Endothelial cell of umbilical vein (primary cell): ENCODE results near the gene USB1. TPM values are rescaled to one million over a fixed set of nuclear protein-coding genes. Genes with fewer than 3 reads are reported as not detected.
A peak's percentile ranks its signal among the peaks of the same experiment; 100 is the strongest.

ENCODE experiments used
- BruUV-seq: library from RNA; stranded (reverse); fragments of 400-500 nt; replicated peaks from 2 replicates; lab custom pipeline; 2021; lab: Mats Ljungman, UMichigan
- CTCF ChIA-PET: fragments of 300-600, 350-600 bp; sonication (Branson Sonifier 250); formaldehyde crosslinking; loops from one replicate; lab custom pipeline; 2021; ENCODE audit warnings: antibody characterized with exemption, inconsistent platforms; lab: Charles Lee
- POLR2A ChIA-PET: fragments of 300-600, 350-600 bp; sonication (Branson Sonifier 250); formaldehyde crosslinking; loops from one replicate; lab custom pipeline; 2021; ENCODE audit warnings: antibody characterized with exemption, inconsistent platforms; lab: Charles Lee
- DNase-seq: peaks from one replicate; pipeline ENCODE4 v3.0.0-alpha.2; 2011; ENCODE audit warnings: low read depth, low spot score
- FAIRE-seq: peaks from 2 replicates; lab custom pipeline; 2011; peaks lifted over from hg19 to GRCh38; lab: Jason Lieb, UNC
- H2AFZ ChIP-seq: 2 replicates; pipeline ENCODE4 v1.6.0; 2012; ENCODE audit warnings: low read depth, low read length, control low read depth, inconsistent platforms
- H3K27ac ChIP-seq: 2 replicates; pipeline ENCODE4 v1.5.1; 2011; ENCODE audit warnings: low read depth, mild to moderate bottlenecking, control low read depth, low read length, moderate library complexity; ENCODE audit not compliant: insufficient read depth
- H3K27me3 ChIP-seq, 2 experiments: 2 replicates each; pipeline versions ENCODE4 v1.6.0 to v1.6.1; 2011; ENCODE audit warnings: low read length in 2 of 2, mixed read lengths in 1 of 2; ENCODE audit not compliant: control insufficient read depth in 2 of 2, insufficient read depth in 2 of 2
- H3K36me3 ChIP-seq, 2 experiments: 2 replicates in 1 of 2; 3 replicates in 1 of 2; pipeline ENCODE4 v1.5.1; 2011; ENCODE audit warnings: low read length in 2 of 2, mild to moderate bottlenecking in 1 of 2, moderate library complexity in 1 of 2; ENCODE audit not compliant: control insufficient read depth in 2 of 2, insufficient read depth in 2 of 2; ENCODE audit errors: extremely low read depth in 1 of 2
- H3K4me1 ChIP-seq: 3 replicates; pipeline ENCODE4 v1.5.1; 2011; ENCODE audit warnings: mild to moderate bottlenecking, low read length; ENCODE audit not compliant: control insufficient read depth, insufficient read depth; ENCODE audit errors: extremely low read depth
- H3K4me2 ChIP-seq: 2 replicates; pipeline ENCODE4 v1.6.1; 2011; ENCODE audit warnings: low read length, control low read depth, mixed read lengths; ENCODE audit not compliant: insufficient read depth
- H3K4me3 ChIP-seq, 3 experiments: fragments of 200-600 bp in 1 of 3; sonication (generic), shearing (Covaris generic) in 1 of 3; replicated peaks in 1 of 3; 2 replicates each; pipeline ENCODE4 v1.5.1; 2011 to 2016; ENCODE audit warnings: control low read depth in 3 of 3, low read length in 3 of 3, mild to moderate bottlenecking in 2 of 3, inconsistent platforms in 1 of 3, low read depth in 1 of 3, moderate library complexity in 1 of 3; ENCODE audit not compliant: insufficient read depth in 1 of 3
- H3K79me2 ChIP-seq: 2 replicates; pipeline ENCODE4 v1.6.0; 2012; ENCODE audit warnings: low read length, inconsistent platforms; ENCODE audit not compliant: control insufficient read depth, insufficient read depth
- H3K9ac ChIP-seq: replicated peaks from 2 replicates; pipeline ENCODE3; 2011; ENCODE audit warnings: low read length, control low read depth; ENCODE audit not compliant: insufficient read depth; ENCODE audit errors: extremely low read depth
- H3K9me1 ChIP-seq: replicated peaks from 3 replicates; pipeline ENCODE4 v1.6.0; 2011; ENCODE audit warnings: mild to moderate bottlenecking, low read length; ENCODE audit not compliant: control insufficient read depth, insufficient read depth; ENCODE audit errors: extremely low read depth
- H3K9me3 ChIP-seq: replicated peaks from 2 replicates; pipeline ENCODE4 v1.5.1; 2012; ENCODE audit warnings: low read length, inconsistent platforms; ENCODE audit not compliant: control insufficient read depth, insufficient read depth
- H4K20me1 ChIP-seq: replicated peaks from 2 replicates; pipeline ENCODE3; 2011; ENCODE audit warnings: mild to moderate bottlenecking, low read length; ENCODE audit not compliant: control insufficient read depth, insufficient read depth; ENCODE audit errors: extremely low read depth
- GATA2 ChIP-seq: IDR thresholded peaks from 2 replicates; pipeline ENCODE4 v1.7.0; 2011; ENCODE audit warnings: low read depth, mild to moderate bottlenecking, moderate library complexity, mixed read lengths, low read length; ENCODE audit not compliant: insufficient read length, insufficient read depth
- JUN ChIP-seq: IDR thresholded peaks from 2 replicates; pipeline ENCODE4 v1.6.1; 2011; ENCODE audit warnings: borderline replicate concordance, low read depth; ENCODE audit not compliant: insufficient read length, insufficient read depth
- MYC ChIP-seq: IDR thresholded peaks from one replicate; pipeline ENCODE4 v1.6.1; 2011; ENCODE audit warnings: mild to moderate bottlenecking, low read depth, low read length
- POLR2A ChIP-seq: IDR thresholded peaks from 2 replicates; pipeline ENCODE4 v1.6.1; 2012; ENCODE audit warnings: low read depth, mild to moderate bottlenecking, control low read depth, low read length
- dilution Hi-C: fragments of 300-500 bp; cut with MboI; formaldehyde crosslinking; loops from one replicate; pipeline ENCODE4 v1.15.0; 2019; ENCODE audit warnings: low sequenced_read_pairs; ENCODE audit not compliant: extremely low pct_ligation_motif_present
- intact Hi-C: fragments of 100-400 bp; cut with micrococcal nuclease; formaldehyde crosslinking; loops from one replicate; pipeline ENCODE4 v1.10.0; 2022
- polyA plus RNA-seq, 4 experiments: library from polyadenylated mRNA; depleted of rRNA in 3 of 4; stranded (reverse) in 3 of 4; unstranded in 1 of 4; fragments of >200 nt; gene quantifications; 2 replicates each; pipeline versions ENCODE4 v1.2.1 to v1.2.3, GENCODE V29; 2011 to 2012; ENCODE audit warnings: missing spikeins in 1 of 4
- total RNA-seq: library from RNA; stranded (reverse); gene quantifications from 2 replicates; pipeline ENCODE4 v1.2.3, GENCODE V29; 2021
- TF ChIP-seq, protein P1 (sequence below), 2 donors: IDR thresholded peaks; 1 replicate in 1 of 2; 2 replicates in 1 of 2; pipeline ENCODE4 v1.5.1; 2011; ENCODE audit warnings: low read length in 2 of 2, mild to moderate bottlenecking in 2 of 2, moderate library complexity in 2 of 2, control low read depth in 1 of 2, inconsistent platforms in 1 of 2, low read depth in 1 of 2; ENCODE audit not compliant: insufficient read depth in 1 of 2; ENCODE audit errors: extremely low read depth in 1 of 2

Gene USB1
- total and polyA plus RNA-seq, 2 donors (not counting 3 experiments of a cell fraction or from before 2014, with no cell fraction given), result 64.6 to 83.8 TPM

DNA sequence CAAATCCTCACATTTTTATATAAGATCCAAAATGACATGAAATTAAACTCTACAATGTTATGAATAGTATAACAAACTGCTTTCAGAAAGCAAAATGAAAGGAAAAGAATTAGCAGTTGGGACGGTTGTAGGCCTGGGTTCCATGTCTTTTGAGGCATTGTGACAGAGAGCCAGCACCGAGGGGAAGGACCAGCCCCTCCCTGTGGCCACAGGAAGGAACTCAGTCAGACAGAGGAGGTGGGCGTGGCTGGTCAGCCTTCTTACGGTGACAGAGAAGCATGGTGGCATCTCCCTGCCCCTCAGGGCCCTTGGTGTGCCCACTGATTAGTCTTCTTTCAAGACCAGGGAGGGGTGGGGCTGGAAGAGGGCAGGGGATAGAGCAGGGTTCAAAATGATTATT, 6.4 kb upstream of the USB1 start:
- peaks cover 17% of the 10 kb centered on the region for H3K4me1 ChIP-seq
- no peaks in the 10 kb centered on the region for H3K27me3 ChIP-seq
- DNase-seq (no peak), FAIRE-seq (peak; percentile 90)
- H3K4me3 ChIP-seq, result no peak overlapping the region
- TF ChIP-seq POLR2A (no peak), MYC (no peak)
- TF ChIP-seq, protein P1, sequence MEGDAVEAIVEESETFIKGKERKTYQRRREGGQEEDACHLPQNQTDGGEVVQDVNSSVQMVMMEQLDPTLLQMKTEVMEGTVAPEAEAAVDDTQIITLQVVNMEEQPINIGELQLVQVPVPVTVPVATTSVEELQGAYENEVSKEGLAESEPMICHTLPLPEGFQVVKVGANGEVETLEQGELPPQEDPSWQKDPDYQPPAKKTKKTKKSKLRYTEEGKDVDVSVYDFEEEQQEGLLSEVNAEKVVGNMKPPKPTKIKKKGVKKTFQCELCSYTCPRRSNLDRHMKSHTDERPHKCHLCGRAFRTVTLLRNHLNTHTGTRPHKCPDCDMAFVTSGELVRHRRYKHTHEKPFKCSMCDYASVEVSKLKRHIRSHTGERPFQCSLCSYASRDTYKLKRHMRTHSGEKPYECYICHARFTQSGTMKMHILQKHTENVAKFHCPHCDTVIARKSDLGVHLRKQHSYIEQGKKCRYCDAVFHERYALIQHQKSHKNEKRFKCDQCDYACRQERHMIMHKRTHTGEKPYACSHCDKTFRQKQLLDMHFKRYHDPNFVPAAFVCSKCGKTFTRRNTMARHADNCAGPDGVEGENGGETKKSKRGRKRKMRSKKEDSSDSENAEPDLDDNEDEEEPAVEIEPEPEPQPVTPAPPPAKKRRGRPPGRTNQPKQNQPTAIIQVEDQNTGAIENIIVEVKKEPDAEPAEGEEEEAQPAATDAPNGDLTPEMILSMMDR (IDR thresholded peaks at IDR 0.05; ENCODE audit: extremely low read depth in 1 of 2, insufficient read depth in 1 of 2, low read depth in 1 of 2, low read length in 2 of 2), result peak; percentile 19 to 49
- no peaks in the 10 kb centered on the region for H3K79me2 ChIP-seq
- no peaks in the 10 kb centered on the region for H3K9me1 ChIP-seq
- dilution Hi-C loops (no loop called here), intact Hi-C loops (no loop called here)
- H2AFZ ChIP-seq, result no peak overlapping the region
- H3K36me3 ChIP-seq, result peaks cover 0 to 16% of the 10 kb centered on the region in 2 experiments
- H4K20me1 ChIP-seq, result no peaks in the 10 kb centered on the region
- H3K9ac ChIP-seq, result no peak overlapping the region
- ChIA-PET POLR2A (no interaction called here), CTCF (no interaction called here)
- no TSS peak for BruUV-seq
- no peaks in the 10 kb centered on the region for H3K9me3 ChIP-seq
- no peak overlapping the region for H3K27ac ChIP-seq
- no peak overlapping the region for H3K4me2 ChIP-seq

DNA sequence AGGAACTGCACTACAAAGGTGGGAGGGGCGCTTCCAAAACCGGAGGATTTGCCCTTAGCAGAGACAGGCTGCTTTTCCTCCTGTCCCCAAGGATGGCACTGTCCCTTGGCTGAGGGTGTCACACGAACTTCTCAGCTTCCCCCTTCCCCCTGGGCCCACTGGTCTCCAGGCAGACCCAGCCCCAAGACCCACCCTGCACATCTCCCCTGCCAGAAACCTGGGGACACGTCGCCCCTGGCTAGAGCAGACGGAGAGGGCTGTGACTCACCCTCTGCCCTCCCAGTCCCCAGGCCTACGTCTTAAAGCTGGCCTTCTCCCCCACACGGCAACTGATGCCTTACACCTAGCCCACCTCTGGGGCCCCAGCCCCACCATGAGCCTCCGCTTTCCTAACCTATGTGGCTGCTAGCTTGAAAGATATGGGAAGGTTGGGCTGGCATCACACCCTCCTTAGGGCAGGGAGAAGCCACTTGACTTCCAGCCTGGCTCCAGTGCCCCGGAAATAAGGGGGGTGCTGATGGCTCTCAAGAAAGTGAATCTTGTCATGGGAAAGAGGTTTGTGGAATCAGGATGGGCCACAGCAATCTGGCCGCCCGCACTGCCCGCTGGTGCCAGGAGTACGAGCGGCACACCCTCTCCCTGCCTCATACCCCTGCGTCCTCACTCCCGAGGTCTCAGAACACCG, 5.3 kb upstream of the USB1 start:
- H4K20me1 ChIP-seq, result no peaks in the 10 kb centered on the region
- intact Hi-C loops (no loop called here), dilution Hi-C loops (no loop called here)
- peaks cover 18% of the 10 kb centered on the region for H3K4me1 ChIP-seq
- peaks cover 0 to 16% of the 10 kb centered on the region in 2 experiments for H3K36me3 ChIP-seq
- no peak overlapping the region for H2AFZ ChIP-seq
- no TSS peak for BruUV-seq
- H3K27ac ChIP-seq, result no peak overlapping the region
- no peaks in the 10 kb centered on the region for H3K79me2 ChIP-seq
- H3K9me1 ChIP-seq, result no peaks in the 10 kb centered on the region
- POLR2A ChIA-PET, result no interaction called here
- DNase-seq (no peak), FAIRE-seq (no peak)
- H3K4me2 ChIP-seq, result no peak overlapping the region
- TF ChIP-seq POLR2A, result no peak
- TF ChIP-seq JUN, result no peak
- TF ChIP-seq GATA2, result no peak
- no peak overlapping the region for H3K9ac ChIP-seq
- no peaks in the 10 kb centered on the region for H3K27me3 ChIP-seq
- CTCF ChIA-PET, result interaction anchor here (0.7 kb wide), 1 partner anchor 97 kb away, joined by 3 read pairs; no protein-coding TSS in a partner anchor
- H3K4me3 ChIP-seq, result no peak overlapping the region
- no peaks in the 10 kb centered on the region for H3K9me3 ChIP-seq
